Activated naive CD8-positive, alpha-beta T cell treated with anti-CD3 and anti-CD28 coated beads, Interleukin-2, amount 10 ng/mL, durations not matched to agents 7 days and 5 days (primary cell): ENCODE measurements around the gene CCDC91. TPM values are rescaled to one million over a fixed set of nuclear protein-coding genes. Genes with fewer than 3 reads are reported as not detected.
A peak's percentile ranks its signal among the peaks of the same experiment; 100 is the strongest.

ENCODE experiments used
- ATAC-seq: fragments of 150-1000 bp; cut with Tn5 transposase; one replicate; pipeline ENCODE4 v1.10.0; 2021; ENCODE audit warnings: low read depth, moderate library complexity
- POLR2A ChIA-PET: fragments of 350-600 bp; sonication (Branson Sonifier 250); formaldehyde crosslinking; loops from one replicate; lab custom pipeline; 2021; ENCODE audit warnings: antibody characterized with exemption; lab: Charles Lee
- DNase-seq: peaks from one replicate; pipeline ENCODE4 v3.0.0; 2021
- H3K27ac Mint-ChIP-seq: one replicate; pipeline ENCODE4 v1.8.0; 2022; ENCODE audit warnings: mild to moderate bottlenecking, mixed read lengths
- H3K27me3 Mint-ChIP-seq: one replicate; pipeline ENCODE4 v1.8.0; 2022; ENCODE audit warnings: mild to moderate bottlenecking, moderate library complexity, mixed read lengths
- H3K36me3 Mint-ChIP-seq: one replicate; pipeline ENCODE4 v1.8.0; 2021; ENCODE audit warnings: mild to moderate bottlenecking, mixed read lengths
- H3K4me1 Mint-ChIP-seq: one replicate; pipeline ENCODE4 v1.8.0; 2021; ENCODE audit warnings: mixed read lengths
- H3K4me3 Mint-ChIP-seq: one replicate; pipeline ENCODE4 v1.8.0; 2022; ENCODE audit warnings: mild to moderate bottlenecking, moderate library complexity, mixed read lengths
- H3K9me3 Mint-ChIP-seq: one replicate; pipeline ENCODE4 v1.8.0; 2021; ENCODE audit warnings: mixed read lengths
- total RNA-seq, 2 experiments: library from RNA; stranded (reverse); gene quantifications; one replicate each; pipeline ENCODE4 v1.2.3, GENCODE V29; 2021

Gene CCDC91
- total RNA-seq, 2 experiments from 2014 or later, result 33.2 to 33.9 TPM

- Mint-ChIP-seq H3K4me1 (peaks cover 5% of the 10 kb centered on the region), H3K36me3 (peaks cover 11% of the 10 kb centered on the region), H3K27ac (no peak overlapping the region), H3K9me3 (peaks cover 4% of the 10 kb centered on the region), H3K4me3 (no peak overlapping the region), H3K27me3 (no peaks in the 10 kb centered on the region)
- DNase-seq (no peak), ATAC-seq (no peak)
- POLR2A ChIA-PET, result no interaction called here
These were observed 349.6 kb downstream of the CCDC91 start for GRCh38 chr12:28539691-28540323.

- H3K36me3 Mint-ChIP-seq, result peaks cover 11% of the 10 kb centered on the region
- ATAC-seq, result no peak
- H3K27ac Mint-ChIP-seq, result no peak overlapping the region
- POLR2A ChIA-PET, result no interaction called here
- no peaks in the 10 kb centered on the region for H3K27me3 Mint-ChIP-seq
- H3K9me3 Mint-ChIP-seq, result peaks cover 4% of the 10 kb centered on the region
- H3K4me1 Mint-ChIP-seq, result peaks cover 5% of the 10 kb centered on the region
- no peak overlapping the region for H3K4me3 Mint-ChIP-seq
- DNase-seq, result no peak
These were observed 350.1 kb downstream of the CCDC91 start for GRCh38 chr12:28540324-28540714.

- POLR2A ChIA-PET, result no interaction called here
- H3K4me3 Mint-ChIP-seq, result no peak overlapping the region
These were observed 353.0 kb downstream of the CCDC91 start for GRCh38 chr12:28543021-28543890.

DNA sequence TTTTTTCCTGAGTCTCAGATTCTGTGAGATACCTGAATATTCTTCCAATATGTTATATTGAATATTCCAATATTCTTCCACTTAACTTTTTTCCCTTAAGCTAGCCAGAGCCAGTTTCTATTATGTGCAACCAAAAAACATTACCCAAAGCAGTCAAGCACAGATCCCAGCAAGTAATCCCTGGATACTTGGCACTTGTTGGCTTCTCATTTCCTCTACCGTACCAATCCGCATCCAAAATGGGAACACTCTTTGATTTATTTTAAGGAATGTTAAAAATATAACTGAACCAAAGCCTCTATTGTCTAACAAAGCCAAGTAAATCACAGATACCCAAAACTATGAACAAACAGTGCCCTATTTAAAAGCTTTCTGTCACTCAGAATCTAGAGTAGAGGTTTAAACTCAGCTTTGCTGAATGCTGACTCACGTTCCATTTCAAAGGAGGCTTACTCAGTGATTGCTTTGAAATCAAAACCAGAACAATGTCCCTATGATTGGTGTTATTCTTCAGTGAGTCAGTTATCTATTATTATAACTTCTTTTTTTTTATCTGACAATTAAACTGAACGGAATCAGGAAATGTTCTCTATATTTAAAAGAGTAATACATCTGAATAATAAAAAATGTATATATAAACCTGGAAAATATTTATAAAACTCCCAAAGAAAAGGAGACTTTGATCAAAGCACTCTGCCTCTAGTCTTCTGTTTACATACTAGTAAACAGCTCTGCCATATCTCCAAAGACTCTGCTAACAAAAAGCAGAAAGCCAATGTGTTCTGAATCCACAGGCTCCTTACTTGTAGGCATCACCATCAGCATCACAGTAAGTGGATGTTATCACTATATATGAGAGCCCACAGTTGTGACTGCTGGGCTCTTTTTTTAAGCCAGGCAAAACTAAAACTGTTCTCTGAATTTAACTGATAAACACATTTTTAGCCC lies 360.8 kb downstream of the CCDC91 start:
- Mint-ChIP-seq H3K27ac (no peak overlapping the region), H3K27me3 (no peaks in the 10 kb centered on the region), H3K4me1 (no peaks in the 10 kb centered on the region), H3K4me3 (no peak overlapping the region), H3K36me3 (peaks cover 4% of the 10 kb centered on the region), H3K9me3 (no peaks in the 10 kb centered on the region)
- DNase-seq (no peak), ATAC-seq (no peak)
- POLR2A ChIA-PET, result no interaction called here

More at GRCh38 chr12:28543021-28543890, 353.0 kb downstream of the CCDC91 start:
- no peak for ATAC-seq
- peak overlapping the region; percentile 5 for H3K27ac Mint-ChIP-seq
- H3K9me3 Mint-ChIP-seq, result peaks cover 4% of the 10 kb centered on the region
- no peaks in the 10 kb centered on the region for H3K27me3 Mint-ChIP-seq
- peaks cover 11% of the 10 kb centered on the region for H3K36me3 Mint-ChIP-seq
- H3K4me1 Mint-ChIP-seq, result peaks cover 5% of the 10 kb centered on the region
- no peak for DNase-seq

DNA sequence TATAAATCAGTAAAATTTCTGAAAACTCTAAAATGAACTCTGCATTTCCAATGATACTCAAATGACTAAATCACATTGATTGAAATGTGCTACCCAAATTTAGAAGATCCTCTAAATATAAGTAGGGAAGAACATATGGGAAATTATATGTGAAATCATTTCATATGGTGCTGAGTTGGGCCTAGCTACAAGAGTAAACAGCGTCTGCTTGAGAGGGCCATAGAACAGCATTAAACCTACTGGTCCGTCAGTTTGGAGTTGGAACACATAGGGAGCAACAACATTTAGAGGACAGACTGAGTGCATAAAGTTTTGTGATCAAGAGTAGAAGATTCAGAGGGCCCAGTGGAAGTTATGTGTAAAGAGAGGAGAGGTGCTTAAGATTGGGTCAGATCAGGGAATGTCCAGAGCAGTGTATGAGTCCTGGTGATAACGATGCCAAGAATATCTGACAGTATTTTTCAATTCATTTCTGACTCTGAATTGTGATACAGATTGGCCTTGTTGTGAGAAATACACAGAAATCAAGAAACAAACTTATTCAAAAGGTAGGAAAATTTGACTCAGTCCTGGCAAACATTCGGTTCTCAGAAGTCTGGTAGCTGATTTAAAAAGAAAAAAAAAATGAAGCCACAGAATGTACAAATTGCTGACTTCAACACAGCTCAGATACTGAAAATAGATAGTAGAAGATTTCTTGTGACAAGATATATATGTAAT lies 362.2 kb downstream of the CCDC91 start:
- Mint-ChIP-seq H3K36me3 (peaks cover 4% of the 10 kb centered on the region), H3K4me3 (no peak overlapping the region), H3K27ac (no peak overlapping the region), H3K4me1 (no peaks in the 10 kb centered on the region), H3K27me3 (no peaks in the 10 kb centered on the region), H3K9me3 (no peaks in the 10 kb centered on the region)
- no peak for ATAC-seq
- POLR2A ChIA-PET, result no interaction called here
- DNase-seq, result no peak

DNA sequence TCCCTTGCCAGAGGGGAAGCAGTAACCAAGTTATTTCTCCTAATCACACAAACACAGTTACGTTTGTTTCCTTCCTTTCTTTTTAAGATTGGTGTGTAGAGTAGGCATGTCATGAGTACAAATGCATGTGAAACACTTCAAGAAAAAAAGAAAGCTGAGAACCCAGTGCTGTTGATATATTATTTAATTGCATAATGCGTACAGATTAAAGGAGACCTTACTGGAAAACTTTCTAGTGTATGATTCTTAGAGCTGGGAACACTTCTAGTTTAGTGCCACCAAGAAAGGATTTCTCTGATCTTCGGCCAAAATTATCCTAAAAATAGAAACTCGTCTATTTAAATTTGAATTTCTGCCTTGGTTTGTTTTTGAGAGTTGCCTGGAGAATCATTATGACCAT lies 365.5 kb downstream of the CCDC91 start:
- Mint-ChIP-seq H3K4me3 (no peak overlapping the region), H3K4me1 (no peaks in the 10 kb centered on the region), H3K9me3 (no peaks in the 10 kb centered on the region), H3K36me3 (peaks cover 4% of the 10 kb centered on the region), H3K27ac (no peak overlapping the region), H3K27me3 (no peaks in the 10 kb centered on the region)
- POLR2A ChIA-PET, result no interaction called here
- no peak for ATAC-seq
- no peak for DNase-seq

DNA sequence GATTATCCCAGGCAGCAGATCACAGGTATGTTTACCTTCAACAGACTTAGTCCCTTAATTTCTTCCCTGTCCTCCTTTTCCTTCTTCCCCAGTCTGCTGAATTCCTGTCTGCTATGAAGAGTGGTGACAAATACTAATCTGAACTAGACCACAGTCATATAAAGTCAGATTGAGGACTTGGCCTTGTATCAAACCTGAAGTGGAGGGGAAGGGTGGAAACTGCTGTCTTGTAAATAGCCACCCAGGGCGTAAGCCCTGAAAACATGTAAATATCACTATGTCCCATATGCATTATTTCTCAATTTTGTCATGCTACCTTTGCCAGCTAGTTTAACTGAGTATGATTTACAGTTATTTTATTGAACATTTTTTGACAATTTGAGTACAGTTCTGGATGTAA lies 368.0 kb downstream of the CCDC91 start:
- Mint-ChIP-seq H3K4me1 (no peaks in the 10 kb centered on the region), H3K27ac (no peak overlapping the region), H3K9me3 (no peaks in the 10 kb centered on the region), H3K4me3 (no peak overlapping the region), H3K27me3 (no peaks in the 10 kb centered on the region), H3K36me3 (peaks cover 2% of the 10 kb centered on the region)
- DNase-seq (no peak), ATAC-seq (no peak)
- POLR2A ChIA-PET, result no interaction called here

DNA sequence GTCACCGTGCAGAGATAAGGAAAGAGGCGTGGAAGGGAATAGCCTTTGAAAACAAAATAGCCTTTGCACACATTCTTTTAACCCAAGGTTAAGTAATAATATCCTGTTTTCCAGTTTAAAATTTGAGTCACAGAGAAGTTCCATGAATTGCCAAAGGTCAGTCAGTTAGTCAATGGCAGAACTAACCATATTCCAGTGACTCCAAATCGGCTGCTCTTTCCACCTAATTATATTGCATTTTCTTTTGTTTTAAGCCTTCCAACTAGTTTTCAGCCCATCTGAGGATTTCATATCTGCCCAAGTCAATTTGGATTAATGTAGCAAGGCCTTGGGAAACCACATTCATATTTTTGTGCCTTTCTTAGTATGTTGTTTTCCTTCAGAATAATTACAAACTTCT lies 373.0 kb downstream of the CCDC91 start:
- Mint-ChIP-seq H3K4me1 (no peaks in the 10 kb centered on the region), H3K4me3 (no peak overlapping the region), H3K9me3 (peaks cover 4% of the 10 kb centered on the region), H3K27ac (no peak overlapping the region), H3K36me3 (peaks cover 2% of the 10 kb centered on the region), H3K27me3 (no peaks in the 10 kb centered on the region)
- POLR2A ChIA-PET, result no interaction called here
- DNase-seq, result no peak
- no peak for ATAC-seq

DNA sequence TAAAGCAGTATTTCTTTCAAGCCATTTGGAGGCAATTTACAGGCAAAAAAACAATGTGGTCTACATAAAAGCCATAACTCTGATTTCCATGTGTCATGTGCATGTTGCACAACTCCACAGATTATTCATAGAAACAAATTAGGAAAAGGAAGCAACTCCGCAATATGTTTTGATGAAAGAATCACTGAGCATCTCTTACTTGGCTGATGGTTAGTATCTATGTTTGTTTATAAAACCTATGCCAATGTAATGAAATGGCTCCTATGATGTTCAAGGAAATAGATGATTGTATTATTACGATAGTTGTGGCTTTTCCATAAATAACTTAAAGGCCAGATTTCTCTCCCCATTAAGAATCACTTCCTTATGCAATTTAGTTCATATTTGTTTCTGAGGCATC lies 373.7 kb downstream of the CCDC91 start:
- no peak overlapping the region for H3K27ac Mint-ChIP-seq

DNA sequence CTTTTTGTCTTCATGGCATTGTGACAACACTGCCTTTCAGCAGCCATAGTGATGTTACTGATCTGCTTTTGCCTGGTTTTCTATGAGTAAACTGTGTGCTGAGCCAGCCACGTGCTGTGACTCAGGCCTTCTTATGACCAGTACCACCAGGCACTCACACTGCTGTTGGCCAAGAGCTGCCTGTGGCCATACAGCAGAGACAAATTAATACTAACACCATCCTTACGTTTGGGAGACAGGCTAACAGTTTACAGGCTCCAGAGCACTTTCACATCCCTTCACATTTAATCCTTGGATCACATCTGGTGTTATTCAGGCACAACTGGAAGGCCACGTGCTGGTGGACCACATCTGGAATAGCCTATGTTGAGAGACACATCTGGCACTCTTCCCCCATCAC lies 377.9 kb downstream of the CCDC91 start:
- H3K27me3 Mint-ChIP-seq, result no peaks in the 10 kb centered on the region
- H3K27ac Mint-ChIP-seq, result no peak overlapping the region
- no peaks in the 10 kb centered on the region for H3K36me3 Mint-ChIP-seq
- no peak overlapping the region for H3K4me3 Mint-ChIP-seq
- H3K9me3 Mint-ChIP-seq, result peaks cover 4% of the 10 kb centered on the region
- no peaks in the 10 kb centered on the region for H3K4me1 Mint-ChIP-seq
- ATAC-seq, result no peak
- POLR2A ChIA-PET, result no interaction called here
- no peak for DNase-seq

More for the DNA sequence above, 373.7 kb downstream of the CCDC91 start:
- Mint-ChIP-seq H3K9me3 (peaks cover 4% of the 10 kb centered on the region), H3K4me3 (no peak overlapping the region), H3K36me3 (peaks cover 2% of the 10 kb centered on the region), H3K4me1 (no peaks in the 10 kb centered on the region), H3K27me3 (no peaks in the 10 kb centered on the region)
- no peak for ATAC-seq
- POLR2A ChIA-PET, result no interaction called here
- DNase-seq, result no peak

GRCh38 chr12:28568704-28569103 lies 378.4 kb downstream of the CCDC91 start:
- H3K9me3 Mint-ChIP-seq, result peaks cover 4% of the 10 kb centered on the region
- no peaks in the 10 kb centered on the region for H3K27me3 Mint-ChIP-seq
- H3K36me3 Mint-ChIP-seq, result no peaks in the 10 kb centered on the region
- no peak for DNase-seq
- no peak overlapping the region for H3K27ac Mint-ChIP-seq
- no peak overlapping the region for H3K4me3 Mint-ChIP-seq
- POLR2A ChIA-PET, result no interaction called here
- no peaks in the 10 kb centered on the region for H3K4me1 Mint-ChIP-seq
- ATAC-seq, result no peak

DNA sequence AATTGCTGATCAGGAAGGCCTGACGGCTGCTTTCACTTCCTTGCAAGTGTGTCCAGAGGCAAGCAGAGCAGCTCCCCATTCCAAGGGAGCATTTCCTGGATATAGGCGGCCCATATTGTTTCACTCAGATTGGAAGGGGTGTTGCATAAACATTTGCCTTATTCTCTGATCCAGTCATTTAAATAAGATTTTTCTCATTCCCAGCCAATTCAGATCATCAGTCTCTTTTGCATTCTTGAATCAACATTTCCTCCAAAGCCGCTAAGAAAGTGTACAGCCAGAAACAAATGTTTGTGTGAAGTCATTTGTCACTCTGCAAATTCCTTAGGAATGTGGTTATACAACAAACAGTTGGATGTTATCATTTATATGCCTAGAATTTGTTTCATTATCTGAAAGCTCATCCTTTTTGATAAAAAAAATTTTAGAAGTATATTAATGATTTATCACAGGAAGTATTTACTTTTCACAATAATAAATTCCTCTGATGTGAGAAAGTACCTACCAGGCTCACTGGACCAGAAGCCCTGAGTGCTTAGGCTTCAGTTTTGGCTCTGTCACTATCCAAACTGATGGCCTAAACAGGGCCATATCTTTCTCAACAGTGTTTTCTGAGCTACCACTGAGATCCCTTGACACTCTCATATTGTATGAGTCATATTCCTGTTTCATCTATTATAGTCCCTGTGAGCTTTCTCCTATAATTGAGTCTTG lies 379.6 kb downstream of the CCDC91 start:
- H3K4me1 Mint-ChIP-seq, result no peaks in the 10 kb centered on the region
- no peak overlapping the region for H3K4me3 Mint-ChIP-seq
- POLR2A ChIA-PET, result no interaction called here
- H3K9me3 Mint-ChIP-seq, result peaks cover 6% of the 10 kb centered on the region
- H3K36me3 Mint-ChIP-seq, result no peaks in the 10 kb centered on the region
- no peak for ATAC-seq
- DNase-seq, result no peak
- H3K27ac Mint-ChIP-seq, result no peak overlapping the region
- no peaks in the 10 kb centered on the region for H3K27me3 Mint-ChIP-seq
